DND-41 (cell line): ENCODE results near the gene AP1B1.

Experiments used
- ATAC-seq: fragments of 200-7000 bp; cut with Tn5 transposase; 3 replicates; pipeline ENCODE4 v1.9.1; 2021; ENCODE audit warnings: low read depth; ENCODE audit not compliant: insufficient read depth
- DNase-seq: peaks from one replicate; pipeline ENCODE4 v3.0.0-alpha.2; 2020
- H2AFZ ChIP-seq: 2 replicates; pipeline ENCODE4 v1.6.0; 2012; ENCODE audit warnings: low read depth, low read length
- H3K27ac ChIP-seq: 2 replicates; pipeline ENCODE4 v1.5.1; 2012; ENCODE audit warnings: low read length, inconsistent platforms
- H3K27me3 ChIP-seq: fragments of 200-600 bp; sonication (generic); 2 replicates; pipeline ENCODE4 v1.6.0; 2012; ENCODE audit warnings: low read length, mild to moderate bottlenecking, inconsistent platforms; ENCODE audit not compliant: insufficient read depth, poor library complexity
- H3K36me3 ChIP-seq: 2 replicates; pipeline ENCODE4 v1.5.1; 2012; ENCODE audit warnings: low read length, inconsistent platforms; ENCODE audit not compliant: insufficient read depth
- H3K4me1 ChIP-seq: 2 replicates; pipeline ENCODE4 v1.5.1; 2012; ENCODE audit warnings: mild to moderate bottlenecking, low read length; ENCODE audit not compliant: insufficient read depth
- H3K4me2 ChIP-seq: 2 replicates; pipeline ENCODE4 v1.6.0; 2012; ENCODE audit warnings: mild to moderate bottlenecking, moderate library complexity, low read length, inconsistent platforms; ENCODE audit not compliant: insufficient read depth
- H3K4me3 ChIP-seq, 2 experiments: fragments of 200-600 bp in 1 of 2; shearing (Covaris generic) in 1 of 2; 2 replicates each; pipeline ENCODE4 v1.5.1; 2012 to 2016; ENCODE audit warnings: inconsistent platforms in 2 of 2, low read length in 2 of 2, mild to moderate bottlenecking in 2 of 2, low read depth in 1 of 2, moderate library complexity in 1 of 2
- H3K79me2 ChIP-seq: 2 replicates; pipeline ENCODE4 v1.6.0; 2012; ENCODE audit warnings: low read length, inconsistent platforms; ENCODE audit not compliant: insufficient read depth
- H3K9ac ChIP-seq: 2 replicates; pipeline ENCODE4 v1.6.0; 2012; ENCODE audit warnings: low read depth, mild to moderate bottlenecking, inconsistent platforms, low read length, moderate library complexity
- H3K9me3 ChIP-seq: 2 replicates; pipeline ENCODE4 v1.5.1; 2012; ENCODE audit warnings: low read length, moderate library complexity, mild to moderate bottlenecking, inconsistent platforms; ENCODE audit not compliant: insufficient read depth, severe bottlenecking
- H4K20me1 ChIP-seq: 2 replicates; pipeline ENCODE4 v1.6.0; 2012; ENCODE audit warnings: low read length; ENCODE audit not compliant: insufficient read depth
- EZH2 ChIP-seq: IDR thresholded peaks from 3 replicates; pipeline ENCODE4 v1.6.1; 2012; ENCODE audit warnings: borderline replicate concordance, low read depth, mild to moderate bottlenecking, moderate library complexity, low read length, inconsistent platforms; ENCODE audit not compliant: severe bottlenecking
- TF ChIP-seq, protein P1 (sequence below): IDR thresholded peaks from 2 replicates; pipeline ENCODE4 v1.5.1; 2012; ENCODE audit warnings: borderline replicate concordance, low read length, moderate library complexity, mild to moderate bottlenecking; ENCODE audit not compliant: poor library complexity, severe bottlenecking; ENCODE audit errors: extremely low read depth

Gene AP1B1

GRCh38 chr22:29331213-29331612 lies 57.2 kb downstream of the AP1B1 start:
- Histone ChIP-seq H3K27me3 (no peaks in the 10 kb centered on the region), H3K4me3 (no peak overlapping the region), H3K4me2 (no peak overlapping the region), H3K79me2 (no peaks in the 10 kb centered on the region), H4K20me1 (0 out of 2 replicates have a peak, but pooled peaks cover 6% of the 10 kb centered on the region), H3K9ac (no peak overlapping the region), H3K4me1 (no peaks in the 10 kb centered on the region), H3K9me3 (no peaks in the 10 kb centered on the region), H2AFZ (no peak overlapping the region), H3K36me3 (peaks cover 96% of the 10 kb centered on the region), H3K27ac (no peak overlapping the region)
- ATAC-seq (no peak), DNase-seq (no peak)
- TF ChIP-seq EZH2: no peak
- TF ChIP-seq, protein P1, sequence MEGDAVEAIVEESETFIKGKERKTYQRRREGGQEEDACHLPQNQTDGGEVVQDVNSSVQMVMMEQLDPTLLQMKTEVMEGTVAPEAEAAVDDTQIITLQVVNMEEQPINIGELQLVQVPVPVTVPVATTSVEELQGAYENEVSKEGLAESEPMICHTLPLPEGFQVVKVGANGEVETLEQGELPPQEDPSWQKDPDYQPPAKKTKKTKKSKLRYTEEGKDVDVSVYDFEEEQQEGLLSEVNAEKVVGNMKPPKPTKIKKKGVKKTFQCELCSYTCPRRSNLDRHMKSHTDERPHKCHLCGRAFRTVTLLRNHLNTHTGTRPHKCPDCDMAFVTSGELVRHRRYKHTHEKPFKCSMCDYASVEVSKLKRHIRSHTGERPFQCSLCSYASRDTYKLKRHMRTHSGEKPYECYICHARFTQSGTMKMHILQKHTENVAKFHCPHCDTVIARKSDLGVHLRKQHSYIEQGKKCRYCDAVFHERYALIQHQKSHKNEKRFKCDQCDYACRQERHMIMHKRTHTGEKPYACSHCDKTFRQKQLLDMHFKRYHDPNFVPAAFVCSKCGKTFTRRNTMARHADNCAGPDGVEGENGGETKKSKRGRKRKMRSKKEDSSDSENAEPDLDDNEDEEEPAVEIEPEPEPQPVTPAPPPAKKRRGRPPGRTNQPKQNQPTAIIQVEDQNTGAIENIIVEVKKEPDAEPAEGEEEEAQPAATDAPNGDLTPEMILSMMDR: no peak

GRCh38 chr22:29330753-29331152 lies 57.6 kb downstream of the AP1B1 start:
- Histone ChIP-seq H3K79me2 (no peaks in the 10 kb centered on the region), H3K4me3 (no peak overlapping the region), H3K4me2 (no peak overlapping the region), H4K20me1 (0 out of 2 replicates have a peak, but pooled peaks cover 6% of the 10 kb centered on the region), H3K27me3 (no peaks in the 10 kb centered on the region), H2AFZ (no peak overlapping the region), H3K27ac (no peak overlapping the region), H3K9me3 (no peaks in the 10 kb centered on the region), H3K9ac (no peak overlapping the region), H3K36me3 (peaks cover 94% of the 10 kb centered on the region), H3K4me1 (no peaks in the 10 kb centered on the region)
- no peak for DNase-seq
- no peak for TF ChIP-seq EZH2
- TF ChIP-seq, protein P1: no peak
- ATAC-seq: no peak

- DNase-seq: no peak
- H3K36me3 ChIP-seq: peaks cover 89% of the 10 kb centered on the region
- no peak overlapping the region for H3K4me2 ChIP-seq
- no peaks in the 10 kb centered on the region for H3K27me3 ChIP-seq
- TF ChIP-seq, protein P1: no peak
- no peak for TF ChIP-seq EZH2
- H3K9ac ChIP-seq: no peak overlapping the region
- H3K79me2 ChIP-seq: no peaks in the 10 kb centered on the region
- ATAC-seq: no peak
- no peak overlapping the region for H3K4me3 ChIP-seq
- no peak overlapping the region for H3K27ac ChIP-seq
- H4K20me1 ChIP-seq: 0 out of 2 replicates have a peak, but pooled peaks cover 6% of the 10 kb centered on the region
- H2AFZ ChIP-seq: no peak overlapping the region
- H3K9me3 ChIP-seq: no peaks in the 10 kb centered on the region
- H3K4me1 ChIP-seq: no peaks in the 10 kb centered on the region
These were observed 58.1 kb downstream of the AP1B1 start for GRCh38 chr22:29330291-29330690.

- Histone ChIP-seq H3K4me1 (no peaks in the 10 kb centered on the region), H3K27me3 (no peaks in the 10 kb centered on the region), H3K36me3 (peaks cover 82% of the 10 kb centered on the region), H3K27ac (no peak overlapping the region), H4K20me1 (0 out of 2 replicates have a peak, but pooled peaks cover 6% of the 10 kb centered on the region), H3K9ac (no peak overlapping the region), H3K9me3 (no peaks in the 10 kb centered on the region), H3K79me2 (no peaks in the 10 kb centered on the region), H2AFZ (no peak overlapping the region), H3K4me3 (no peak overlapping the region), H3K4me2 (no peak overlapping the region)
- TF ChIP-seq, protein P1: no peak
- TF ChIP-seq EZH2: no peak
- ATAC-seq (no peak), DNase-seq (no peak)
These were observed 58.8 kb downstream of the AP1B1 start for GRCh38 chr22:29329581-29329980.
